C4-2B (cell line): ENCODE measurements around the gene NFATC2.

Experiments used
- H3K27ac ChIP-seq: fragments of 450-650 bp; 2 replicates; pipeline ENCODE4 v1.5.1; 2017
- CTCF ChIP-seq: fragments of 450-650 bp; conservative IDR thresholded peaks from 2 replicates; pipeline ENCODE4 v1.5.1; 2017; ENCODE audit warnings: mild to moderate bottlenecking
- ZFX ChIP-seq: fragments of 450-650 bp; IDR thresholded peaks from 2 replicates; pipeline ENCODE4 v1.6.1; 2017

Gene NFATC2

GRCh38 chr20:51506527-51507215 is 35.8 kb downstream of the NFATC2 start:
- no peak; the same call in 1 of the 2 replicates for TF ChIP-seq ZFX
- H3K27ac ChIP-seq: no peak overlapping the region

- no peak for TF ChIP-seq CTCF
- TF ChIP-seq ZFX: no peak
- no peak overlapping the region for H3K27ac ChIP-seq
Measured at GRCh38 chr20:51505566-51505965, 37.0 kb downstream of the NFATC2 start.

GRCh38 chr20:51503376-51503775 is 39.1 kb downstream of the NFATC2 start:
- no peak for TF ChIP-seq CTCF
- TF ChIP-seq ZFX: no peak

GRCh38 chr20:51500936-51501335 is 41.6 kb downstream of the NFATC2 start:
- no peak overlapping the region for H3K27ac ChIP-seq
- TF ChIP-seq CTCF (no peak), ZFX (no peak)

More at GRCh38 chr20:51503376-51503775, 39.1 kb downstream of the NFATC2 start:
- H3K27ac ChIP-seq: no peak overlapping the region

GRCh38 chr20:51500311-51500710 is 42.2 kb downstream of the NFATC2 start:
- TF ChIP-seq CTCF (no peak), ZFX (no peak)
- no peak overlapping the region for H3K27ac ChIP-seq

GRCh38 chr20:51498765-51499540 is 43.6 kb downstream of the NFATC2 start:
- TF ChIP-seq ZFX: no peak
- TF ChIP-seq CTCF: no peak

GRCh38 chr20:51497542-51498467 is 44.7 kb downstream of the NFATC2 start:
- H3K27ac ChIP-seq: no peak overlapping the region
- TF ChIP-seq ZFX (no peak), CTCF (no peak)

More at GRCh38 chr20:51498765-51499540, 43.6 kb downstream of the NFATC2 start:
- no peak overlapping the region for H3K27ac ChIP-seq
